Measurements from ENCODE around the gene ADCY10. TPM values are rescaled to one million over a fixed set of nuclear protein-coding genes. Genes with fewer than 3 reads are reported as not detected.

Gene ADCY10
- total and polyA plus RNA-seq, 2 experiments from 2014 or later: not detected

DNA sequence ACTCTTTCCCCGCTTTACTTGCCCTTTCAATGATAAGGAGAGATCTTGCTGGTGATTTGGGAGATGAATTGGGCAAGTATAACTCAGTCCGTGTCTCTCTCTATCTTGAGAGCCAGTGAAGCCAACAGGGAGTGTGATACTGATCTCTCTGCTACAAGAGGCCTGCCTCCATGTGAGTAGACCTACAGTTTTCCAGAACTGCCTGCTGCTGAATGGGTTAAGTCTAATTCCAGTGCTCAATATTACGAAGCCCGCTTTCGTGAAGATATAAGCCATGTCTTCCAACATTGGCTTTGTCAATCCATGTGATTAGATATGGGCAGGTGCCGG lies 92.6 kb downstream of the ADCY10 start (continued):
- TF ChIP-seq JUNB (IDR thresholded peaks at IDR 0.05; ENCODE audit: unreplicated experiment): no peak
- TF ChIP-seq, protein P1, sequence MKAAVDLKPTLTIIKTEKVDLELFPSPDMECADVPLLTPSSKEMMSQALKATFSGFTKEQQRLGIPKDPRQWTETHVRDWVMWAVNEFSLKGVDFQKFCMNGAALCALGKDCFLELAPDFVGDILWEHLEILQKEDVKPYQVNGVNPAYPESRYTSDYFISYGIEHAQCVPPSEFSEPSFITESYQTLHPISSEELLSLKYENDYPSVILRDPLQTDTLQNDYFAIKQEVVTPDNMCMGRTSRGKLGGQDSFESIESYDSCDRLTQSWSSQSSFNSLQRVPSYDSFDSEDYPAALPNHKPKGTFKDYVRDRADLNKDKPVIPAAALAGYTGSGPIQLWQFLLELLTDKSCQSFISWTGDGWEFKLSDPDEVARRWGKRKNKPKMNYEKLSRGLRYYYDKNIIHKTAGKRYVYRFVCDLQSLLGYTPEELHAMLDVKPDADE (IDR thresholded peaks at IDR 0.05): no peak

DNA sequence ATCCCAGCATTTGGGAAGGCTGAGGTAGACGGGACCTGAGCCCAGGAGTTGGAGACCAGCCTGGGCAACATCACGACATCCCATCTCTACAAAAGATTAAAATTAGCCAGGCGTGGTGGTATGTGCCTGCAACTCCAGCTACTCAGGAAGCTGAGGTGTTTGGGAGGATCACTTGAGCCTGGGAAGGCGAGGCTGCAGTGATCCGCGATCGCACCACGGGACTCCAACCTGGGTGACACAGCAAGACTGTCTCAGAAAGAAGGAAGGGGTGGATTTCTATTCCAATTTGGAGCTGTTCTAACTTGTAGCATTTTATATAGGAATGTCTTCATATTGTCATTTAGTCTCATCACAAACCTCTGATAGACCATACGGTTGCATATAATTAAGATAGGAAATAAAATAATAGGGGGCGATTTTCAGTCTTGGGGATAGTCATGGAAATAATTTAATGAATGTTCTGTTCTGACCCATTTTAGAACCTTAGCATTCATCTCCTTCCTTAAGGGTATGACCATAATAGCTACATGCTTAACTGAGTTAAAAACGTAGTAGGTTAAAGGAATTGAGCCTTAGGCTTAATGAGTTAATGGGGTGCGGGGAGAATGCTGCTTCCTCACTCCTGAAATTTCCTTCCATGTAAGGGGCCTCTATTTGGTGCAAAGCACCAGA lies 93.1 kb downstream of the ADCY10 start:
- H4K20me1 ChIP-seq (replicated peaks; ENCODE audit: insufficient read depth): no peaks in the 10 kb centered on the region
- H2AFZ ChIP-seq: 0 out of 2 replicates have a peak overlapping the region, but pooled peaks have one; percentile 5
- DNase-seq (ENCODE audit: low spot score) (peak; percentile 41), ATAC-seq (peak; percentile 56)
- no peaks in the 10 kb centered on the region for H3K79me2 ChIP-seq (replicated peaks; ENCODE audit: insufficient read depth)
- peaks cover 22% of the 10 kb centered on the region for H3K4me1 ChIP-seq (ENCODE audit: insufficient read depth)
- Mint-ChIP-seq H3K27ac (no peak overlapping the region), H3K27me3 (ENCODE audit: insufficient read depth, low read depth, poor library complexity) (peaks cover 6% of the 10 kb centered on the region), H3K4me1 (peaks cover 24% of the 10 kb centered on the region), H3K36me3 (ENCODE audit: low read depth) (peaks cover 4% of the 10 kb centered on the region; the same call in 1 of the 3 replicates), H3K9me3 (peaks cover 5% of the 10 kb centered on the region; the same call in 1 of the 3 replicates), H3K4me3 (no peak overlapping the region)
- no peak for TF ChIP-seq POLR2AphosphoS5 (IDR thresholded peaks at IDR 0.05; ENCODE audit: low read depth)
- H3K27ac ChIP-seq (ENCODE audit: low read depth): no peak overlapping the region; the same call in 1 of the 2 replicates
- H3K36me3 ChIP-seq (ENCODE audit: insufficient read depth): no peaks in the 10 kb centered on the region
- H3K27me3 ChIP-seq (ENCODE audit: insufficient read depth): no peaks in the 10 kb centered on the region
- peak overlapping the region; percentile 38 for H3K4me3 ChIP-seq
- H3K9me2 ChIP-seq (ENCODE audit: insufficient read depth): no peaks in the 10 kb centered on the region
- H3K4me2 ChIP-seq: peak overlapping the region; percentile 61
- no peaks in the 10 kb centered on the region for H3F3A ChIP-seq (replicated peaks; ENCODE audit: low read depth)

DNA sequence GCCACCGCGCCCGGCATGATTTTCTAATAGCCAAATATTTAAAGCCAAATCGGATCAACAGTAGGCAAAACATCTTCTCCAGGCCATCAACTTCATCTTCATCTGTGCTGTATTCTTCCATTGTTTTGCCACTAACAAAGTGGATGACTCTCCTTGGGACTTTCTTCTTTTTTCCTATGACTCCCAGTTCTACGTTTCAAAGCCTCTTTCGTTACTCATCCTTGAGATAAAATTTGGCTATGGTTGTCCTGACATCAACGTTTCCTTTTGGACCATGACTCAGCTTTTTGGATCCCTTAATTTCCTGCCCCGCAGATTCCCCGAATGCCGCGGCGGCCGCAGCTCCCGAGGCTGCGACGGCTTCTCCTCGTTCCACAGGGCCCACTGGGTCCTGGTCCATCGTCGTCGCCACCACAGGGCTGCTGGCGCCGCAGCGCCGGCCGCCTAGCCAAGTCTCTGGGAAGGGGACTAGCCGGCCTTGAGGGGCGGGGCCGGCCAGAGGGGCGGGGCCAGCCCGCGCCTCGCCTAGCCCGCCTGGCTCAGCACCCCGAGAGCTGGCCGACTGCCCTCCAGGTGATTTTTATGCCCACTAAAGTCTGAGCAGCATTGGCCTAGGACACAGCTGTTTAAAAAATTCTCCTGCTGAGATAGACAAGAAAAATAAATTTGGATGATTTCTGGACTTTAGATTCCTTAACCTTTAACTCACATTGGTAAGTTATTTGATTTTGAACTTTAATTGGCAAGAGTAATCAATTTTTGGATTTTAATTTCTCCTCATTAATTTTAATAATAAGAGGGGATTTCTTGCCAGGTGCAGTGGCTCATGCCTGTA lies 93.9 kb downstream of the ADCY10 start:
- Histone ChIP-seq H3K4me1 (ENCODE audit: insufficient read depth) (peaks cover 22% of the 10 kb centered on the region), H3F3A (replicated peaks; ENCODE audit: low read depth) (no peaks in the 10 kb centered on the region), H3K9me2 (ENCODE audit: insufficient read depth) (no peaks in the 10 kb centered on the region), H3K4me2 (peak overlapping the region; percentile 61), H3K27me3 (ENCODE audit: insufficient read depth) (no peaks in the 10 kb centered on the region), H2AFZ (0 out of 2 replicates have a peak overlapping the region, but pooled peaks have one; percentile 5), H3K27ac (ENCODE audit: low read depth) (peak overlapping the region; percentile 58), H3K36me3 (ENCODE audit: insufficient read depth) (no peaks in the 10 kb centered on the region), H4K20me1 (replicated peaks; ENCODE audit: insufficient read depth) (no peaks in the 10 kb centered on the region), H3K4me3 (peak overlapping the region; percentile 38), H3K79me2 (replicated peaks; ENCODE audit: insufficient read depth) (no peaks in the 10 kb centered on the region)
- Mint-ChIP-seq H3K36me3 (ENCODE audit: low read depth) (peaks cover 4% of the 10 kb centered on the region; the same call in 1 of the 3 replicates), H3K27me3 (ENCODE audit: insufficient read depth, low read depth, poor library complexity) (peaks cover 3% of the 10 kb centered on the region), H3K4me3 (peak overlapping the region; percentile 54), H3K9me3 (peaks cover 10% of the 10 kb centered on the region; the same call in 2 of the 3 replicates), H3K4me1 (peaks cover 24% of the 10 kb centered on the region), H3K27ac (peak overlapping the region; percentile 38; the same call in 1 of the 2 replicates)
- ATAC-seq (peak; percentile 99), DNase-seq (ENCODE audit: low spot score) (peak; percentile 82)
- no peak for TF ChIP-seq JUNB (IDR thresholded peaks at IDR 0.05; ENCODE audit: unreplicated experiment)
- TF ChIP-seq POLR2AphosphoS5 (IDR thresholded peaks at IDR 0.05; ENCODE audit: low read depth): peak; percentile 50; the same call in 1 of the 2 replicates
- TF ChIP-seq EZH2phosphoT487 (IDR thresholded peaks at IDR 0.05; ENCODE audit: unreplicated experiment): no peak
- no peak for TF ChIP-seq EZH2 (IDR thresholded peaks at IDR 0.05; ENCODE audit: low read depth, unreplicated experiment)
- peak; percentile 43; the same call in 1 of the 2 replicates for TF ChIP-seq CREB1 (CRISPR knock-in tag; IDR thresholded peaks at IDR 0.05; ENCODE audit: low read depth)
- TF ChIP-seq ZNF114 (CRISPR knock-in tag; IDR thresholded peaks at IDR 0.05): 0 out of 2 replicates have a peak, but pooled peaks have one; percentile 52
- TF ChIP-seq STAT1 (IDR thresholded peaks at IDR 0.05; ENCODE audit: unreplicated experiment): no peak
- TF ChIP-seq, protein P1 (IDR thresholded peaks at IDR 0.05): no peak
- no peak for TF ChIP-seq ZNF331 (CRISPR knock-in tag; IDR thresholded peaks at IDR 0.05; ENCODE audit: low read depth)
- TF ChIP-seq, protein P2, sequence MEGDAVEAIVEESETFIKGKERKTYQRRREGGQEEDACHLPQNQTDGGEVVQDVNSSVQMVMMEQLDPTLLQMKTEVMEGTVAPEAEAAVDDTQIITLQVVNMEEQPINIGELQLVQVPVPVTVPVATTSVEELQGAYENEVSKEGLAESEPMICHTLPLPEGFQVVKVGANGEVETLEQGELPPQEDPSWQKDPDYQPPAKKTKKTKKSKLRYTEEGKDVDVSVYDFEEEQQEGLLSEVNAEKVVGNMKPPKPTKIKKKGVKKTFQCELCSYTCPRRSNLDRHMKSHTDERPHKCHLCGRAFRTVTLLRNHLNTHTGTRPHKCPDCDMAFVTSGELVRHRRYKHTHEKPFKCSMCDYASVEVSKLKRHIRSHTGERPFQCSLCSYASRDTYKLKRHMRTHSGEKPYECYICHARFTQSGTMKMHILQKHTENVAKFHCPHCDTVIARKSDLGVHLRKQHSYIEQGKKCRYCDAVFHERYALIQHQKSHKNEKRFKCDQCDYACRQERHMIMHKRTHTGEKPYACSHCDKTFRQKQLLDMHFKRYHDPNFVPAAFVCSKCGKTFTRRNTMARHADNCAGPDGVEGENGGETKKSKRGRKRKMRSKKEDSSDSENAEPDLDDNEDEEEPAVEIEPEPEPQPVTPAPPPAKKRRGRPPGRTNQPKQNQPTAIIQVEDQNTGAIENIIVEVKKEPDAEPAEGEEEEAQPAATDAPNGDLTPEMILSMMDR (conservative IDR thresholded peaks at IDR 0.05; ENCODE audit: low read depth in 2 of 2): no peak
- TF ChIP-seq, protein P3, sequence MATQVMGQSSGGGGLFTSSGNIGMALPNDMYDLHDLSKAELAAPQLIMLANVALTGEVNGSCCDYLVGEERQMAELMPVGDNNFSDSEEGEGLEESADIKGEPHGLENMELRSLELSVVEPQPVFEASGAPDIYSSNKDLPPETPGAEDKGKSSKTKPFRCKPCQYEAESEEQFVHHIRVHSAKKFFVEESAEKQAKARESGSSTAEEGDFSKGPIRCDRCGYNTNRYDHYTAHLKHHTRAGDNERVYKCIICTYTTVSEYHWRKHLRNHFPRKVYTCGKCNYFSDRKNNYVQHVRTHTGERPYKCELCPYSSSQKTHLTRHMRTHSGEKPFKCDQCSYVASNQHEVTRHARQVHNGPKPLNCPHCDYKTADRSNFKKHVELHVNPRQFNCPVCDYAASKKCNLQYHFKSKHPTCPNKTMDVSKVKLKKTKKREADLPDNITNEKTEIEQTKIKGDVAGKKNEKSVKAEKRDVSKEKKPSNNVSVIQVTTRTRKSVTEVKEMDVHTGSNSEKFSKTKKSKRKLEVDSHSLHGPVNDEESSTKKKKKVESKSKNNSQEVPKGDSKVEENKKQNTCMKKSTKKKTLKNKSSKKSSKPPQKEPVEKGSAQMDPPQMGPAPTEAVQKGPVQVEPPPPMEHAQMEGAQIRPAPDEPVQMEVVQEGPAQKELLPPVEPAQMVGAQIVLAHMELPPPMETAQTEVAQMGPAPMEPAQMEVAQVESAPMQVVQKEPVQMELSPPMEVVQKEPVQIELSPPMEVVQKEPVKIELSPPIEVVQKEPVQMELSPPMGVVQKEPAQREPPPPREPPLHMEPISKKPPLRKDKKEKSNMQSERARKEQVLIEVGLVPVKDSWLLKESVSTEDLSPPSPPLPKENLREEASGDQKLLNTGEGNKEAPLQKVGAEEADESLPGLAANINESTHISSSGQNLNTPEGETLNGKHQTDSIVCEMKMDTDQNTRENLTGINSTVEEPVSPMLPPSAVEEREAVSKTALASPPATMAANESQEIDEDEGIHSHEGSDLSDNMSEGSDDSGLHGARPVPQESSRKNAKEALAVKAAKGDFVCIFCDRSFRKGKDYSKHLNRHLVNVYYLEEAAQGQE (IDR thresholded peaks at IDR 0.05; ENCODE audit: unreplicated experiment): no peak

Data from GM23338 (cell line).